GM06990 (cell line): ENCODE measurements around the gene AGBL4.
"Not testable (repeated sequence)": the region's sequence is repeated elsewhere in the genome, so short reads cannot be mapped to it uniquely, and the experiment has no call there.

Experiments
- DNase-seq: peaks from one replicate; pipeline ENCODE4 v3.0.0-alpha.2; 2011; ENCODE audit not compliant: insufficient read length; ENCODE audit errors: extremely low read depth
- H3K27me3 ChIP-seq: replicated peaks from 2 replicates; pipeline ENCODE4 v1.6.0; 2011; ENCODE audit warnings: low read length; ENCODE audit not compliant: control insufficient read depth, insufficient read depth
- H3K36me3 ChIP-seq: 2 replicates; pipeline ENCODE4 v1.5.1; 2011; ENCODE audit warnings: low read length; ENCODE audit not compliant: control insufficient read depth, insufficient read depth
- H3K4me3 ChIP-seq: replicated peaks from 2 replicates; pipeline ENCODE4 v1.5.1; 2011; ENCODE audit warnings: low read depth, mild to moderate bottlenecking, control low read depth, low read length
- TF ChIP-seq, protein P1 (sequence below): IDR thresholded peaks from 2 replicates; pipeline ENCODE4 v1.5.1; 2011; ENCODE audit warnings: low read length, control low read depth, mild to moderate bottlenecking, inconsistent platforms; ENCODE audit not compliant: insufficient read depth, poor library complexity, severe bottlenecking

AGBL4 gene

DNA sequence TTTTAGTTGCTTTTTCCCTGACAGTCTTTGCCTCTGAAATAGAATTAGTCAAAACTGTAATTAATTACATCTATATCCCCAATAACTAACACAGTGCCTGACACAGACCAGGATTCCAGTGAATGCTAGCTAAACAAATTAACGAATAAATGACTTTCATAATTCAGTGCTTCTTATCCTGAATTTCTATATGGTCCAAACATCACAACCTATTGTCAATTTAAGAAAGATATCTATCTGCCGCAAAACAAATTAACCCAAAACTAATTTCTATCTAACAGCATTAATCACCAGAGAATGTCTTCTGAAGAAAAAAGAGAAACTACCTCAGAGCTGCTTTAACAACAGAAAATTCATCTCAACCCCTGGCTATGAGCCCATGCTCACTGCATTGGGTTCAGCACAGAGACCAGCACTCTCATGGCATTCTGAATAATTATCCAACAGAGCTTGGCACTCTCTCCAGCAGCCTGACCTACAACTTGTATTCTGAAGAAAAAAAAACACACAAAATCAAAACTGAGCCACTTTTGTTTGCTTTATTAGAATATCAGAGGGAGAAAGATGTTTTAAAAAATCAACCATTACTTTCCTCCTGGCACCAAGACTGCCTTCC, 699.7 kb downstream of the AGBL4 start:
- Histone ChIP-seq H3K4me3 (no peak overlapping the region), H3K36me3 (no peaks in the 10 kb centered on the region), H3K27me3 (no peaks in the 10 kb centered on the region)
- TF ChIP-seq, protein P1, sequence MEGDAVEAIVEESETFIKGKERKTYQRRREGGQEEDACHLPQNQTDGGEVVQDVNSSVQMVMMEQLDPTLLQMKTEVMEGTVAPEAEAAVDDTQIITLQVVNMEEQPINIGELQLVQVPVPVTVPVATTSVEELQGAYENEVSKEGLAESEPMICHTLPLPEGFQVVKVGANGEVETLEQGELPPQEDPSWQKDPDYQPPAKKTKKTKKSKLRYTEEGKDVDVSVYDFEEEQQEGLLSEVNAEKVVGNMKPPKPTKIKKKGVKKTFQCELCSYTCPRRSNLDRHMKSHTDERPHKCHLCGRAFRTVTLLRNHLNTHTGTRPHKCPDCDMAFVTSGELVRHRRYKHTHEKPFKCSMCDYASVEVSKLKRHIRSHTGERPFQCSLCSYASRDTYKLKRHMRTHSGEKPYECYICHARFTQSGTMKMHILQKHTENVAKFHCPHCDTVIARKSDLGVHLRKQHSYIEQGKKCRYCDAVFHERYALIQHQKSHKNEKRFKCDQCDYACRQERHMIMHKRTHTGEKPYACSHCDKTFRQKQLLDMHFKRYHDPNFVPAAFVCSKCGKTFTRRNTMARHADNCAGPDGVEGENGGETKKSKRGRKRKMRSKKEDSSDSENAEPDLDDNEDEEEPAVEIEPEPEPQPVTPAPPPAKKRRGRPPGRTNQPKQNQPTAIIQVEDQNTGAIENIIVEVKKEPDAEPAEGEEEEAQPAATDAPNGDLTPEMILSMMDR, result no peak
- DNase-seq, result no peak

DNA sequence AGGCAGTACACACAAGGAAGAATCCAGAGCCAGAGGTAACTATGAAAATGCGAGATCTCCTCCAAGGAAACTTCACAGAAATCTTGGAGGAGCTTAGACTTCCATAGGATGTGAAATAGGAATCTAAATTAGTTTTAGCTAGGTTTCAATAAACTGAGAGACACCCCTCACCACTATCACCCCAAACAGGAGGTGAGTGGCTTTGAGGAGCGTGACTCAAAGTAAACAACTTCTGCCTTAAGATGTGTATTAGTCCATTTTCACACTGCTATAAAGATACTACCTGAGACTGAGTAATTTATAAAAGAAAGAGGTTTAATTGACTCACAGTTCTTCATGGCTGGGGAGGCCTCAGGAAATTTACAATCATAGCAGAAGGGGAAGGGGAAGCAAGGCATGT, 703.3 kb downstream of the AGBL4 start:
- H3K27me3 ChIP-seq, DNase-seq, H3K4me3 ChIP-seq, H3K36me3 ChIP-seq: not testable (repeated sequence)

DNA sequence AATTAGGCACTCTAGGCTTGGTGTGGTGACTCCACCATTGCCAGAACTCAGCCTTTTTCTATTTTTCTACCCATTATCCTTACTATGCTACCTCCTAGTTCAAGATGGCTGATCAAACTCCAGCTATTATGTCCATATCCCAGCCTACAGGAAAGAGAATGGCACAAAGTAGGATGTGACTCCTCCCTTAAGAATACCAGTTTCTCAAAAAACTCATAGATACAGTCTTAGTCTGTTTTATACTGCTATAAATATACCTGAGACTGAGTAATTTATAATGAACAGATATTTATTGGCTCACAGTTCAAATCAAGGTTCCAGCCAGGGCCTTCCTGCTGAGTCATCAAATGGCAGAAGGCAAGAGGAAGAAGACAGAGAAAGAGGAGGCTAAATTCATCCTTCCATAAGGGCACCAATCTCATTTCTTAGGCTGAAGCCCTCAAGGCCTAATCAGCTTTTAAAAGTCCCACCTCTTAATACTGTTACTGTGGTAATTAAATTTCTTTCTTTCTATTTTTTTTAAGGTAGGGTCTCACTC, 704.3 kb downstream of the AGBL4 start:
- TF ChIP-seq, protein P1, result no peak
- Histone ChIP-seq H3K36me3 (no peaks in the 10 kb centered on the region), H3K4me3 (no peak overlapping the region), H3K27me3 (no peaks in the 10 kb centered on the region)
- no peak for DNase-seq

DNA sequence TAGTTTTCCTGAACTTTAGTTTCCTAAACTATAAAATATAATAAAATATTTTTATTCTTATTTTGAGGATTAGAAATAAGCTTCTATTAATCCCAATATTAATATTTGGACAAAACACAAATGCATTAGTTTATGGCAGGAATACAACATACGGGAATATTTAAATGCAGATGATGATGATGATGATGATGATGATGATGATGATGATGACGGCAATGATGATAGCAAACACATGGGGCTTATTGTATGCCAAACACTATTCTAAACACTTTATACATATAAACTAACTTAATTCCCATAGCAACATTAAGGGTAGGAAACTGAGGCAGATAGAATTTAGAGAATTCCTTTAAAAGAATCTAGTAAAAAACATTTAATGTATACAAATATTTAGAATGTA, 705.5 kb downstream of the AGBL4 start:
- no peaks in the 10 kb centered on the region for H3K36me3 ChIP-seq
- TF ChIP-seq, protein P1, result no peak
- H3K4me3 ChIP-seq, result no peak overlapping the region
- H3K27me3 ChIP-seq, result no peaks in the 10 kb centered on the region
- DNase-seq, result no peak

DNA sequence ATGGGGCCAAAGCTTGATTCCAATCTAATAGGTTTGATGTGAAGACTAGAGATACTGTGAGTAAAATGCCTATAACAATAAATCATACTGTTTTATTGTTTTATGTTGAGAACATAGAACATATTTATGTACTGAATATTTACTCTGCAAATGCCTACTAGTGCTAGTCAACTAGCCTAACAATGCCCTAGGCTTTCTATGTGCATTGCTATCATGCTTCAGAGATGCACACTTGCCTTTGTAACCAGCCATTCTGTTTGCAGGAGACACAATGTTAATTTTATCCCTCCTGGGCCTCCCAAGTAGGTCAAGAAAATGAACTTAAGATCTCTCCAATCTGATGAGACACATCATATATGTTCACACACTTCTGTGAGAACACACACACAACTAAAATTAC, 716.3 kb downstream of the AGBL4 start:
- Histone ChIP-seq H3K4me3 (no peak overlapping the region), H3K36me3 (no peaks in the 10 kb centered on the region), H3K27me3 (no peaks in the 10 kb centered on the region)
- TF ChIP-seq, protein P1, result no peak
- no peak for DNase-seq

DNA sequence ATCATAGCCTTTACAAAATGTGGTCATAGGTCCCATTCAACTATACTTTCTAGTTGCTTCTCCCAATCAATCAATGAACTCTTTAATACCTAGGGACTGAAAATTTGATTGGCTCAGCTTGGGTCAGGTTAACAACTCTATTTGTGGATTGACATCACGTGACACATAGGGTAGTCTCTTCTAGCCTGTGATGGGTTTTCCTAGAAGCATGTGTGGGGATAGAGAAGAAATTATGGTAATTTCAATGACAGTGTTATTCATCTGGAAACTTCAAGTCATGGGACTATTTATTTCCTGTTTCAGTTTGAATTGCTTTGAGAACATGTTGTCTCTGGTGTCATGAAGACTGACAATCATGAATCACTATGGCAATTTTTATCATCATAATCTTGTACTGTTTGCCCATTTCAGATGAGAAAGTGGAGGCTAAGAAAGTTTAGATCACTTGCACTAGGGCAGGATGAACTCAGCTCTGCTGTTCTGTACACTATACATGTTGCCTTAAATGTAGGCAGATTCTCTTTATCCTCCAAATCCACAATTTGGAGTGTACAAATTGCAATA, 717.2 kb downstream of the AGBL4 start:
- Histone ChIP-seq H3K4me3 (no peak overlapping the region), H3K36me3 (no peaks in the 10 kb centered on the region), H3K27me3 (no peaks in the 10 kb centered on the region)
- TF ChIP-seq, protein P1, result no peak
- no peak for DNase-seq

DNA sequence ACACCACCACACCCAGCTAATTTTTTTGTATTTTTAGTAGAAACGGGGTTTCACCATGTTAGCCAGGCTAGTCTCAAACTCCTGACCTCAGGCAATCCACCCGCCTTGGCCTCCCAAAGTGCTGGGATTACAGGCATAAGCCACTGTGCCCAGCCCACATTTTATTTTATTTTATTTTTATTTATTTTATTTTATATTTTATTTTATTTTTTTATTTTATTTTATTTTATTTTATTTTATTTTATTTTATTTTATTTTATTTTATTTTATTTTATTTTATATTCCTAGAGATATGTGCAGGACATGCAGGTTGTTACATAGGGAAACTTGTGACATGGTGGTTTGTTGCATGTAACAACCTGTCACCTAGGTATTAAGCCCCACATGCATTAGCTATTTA, 721.4 kb downstream of the AGBL4 start:
- H3K4me3 ChIP-seq, DNase-seq, H3K36me3 ChIP-seq, H3K27me3 ChIP-seq: not testable (repeated sequence)
